Endothelial cell (in vitro differentiated cells): ENCODE results near the gene KIF23. TPM values are rescaled to one million over a fixed set of nuclear protein-coding genes. Genes with fewer than 3 reads are reported as not detected.

Experiments
- DNase-seq: peaks from one replicate; pipeline ENCODE4 v3.0.0; 2021; ENCODE audit warnings: low spot score
- H3K27ac Mint-ChIP-seq: one replicate; pipeline ENCODE4 v1.8.0; 2021; ENCODE audit warnings: mixed read lengths, inconsistent platforms; ENCODE audit not compliant: unreplicated experiment
- H3K27me3 Mint-ChIP-seq: one replicate; pipeline ENCODE4 v1.8.0; 2021; ENCODE audit warnings: mild to moderate bottlenecking, moderate library complexity, mixed read lengths, inconsistent platforms; ENCODE audit not compliant: unreplicated experiment
- H3K36me3 Mint-ChIP-seq: one replicate; pipeline ENCODE4 v1.8.0; 2021; ENCODE audit warnings: mild to moderate bottlenecking, low read depth, mixed read lengths, inconsistent platforms; ENCODE audit not compliant: unreplicated experiment
- H3K4me1 Mint-ChIP-seq: one replicate; pipeline ENCODE4 v1.8.0; 2021; ENCODE audit warnings: mild to moderate bottlenecking, mixed read lengths, inconsistent platforms; ENCODE audit not compliant: unreplicated experiment
- H3K4me3 Mint-ChIP-seq: one replicate; pipeline ENCODE4 v1.8.0; 2021; ENCODE audit warnings: mild to moderate bottlenecking, mixed read lengths, inconsistent platforms; ENCODE audit not compliant: unreplicated experiment
- H3K9me3 Mint-ChIP-seq: one replicate; pipeline ENCODE4 v1.8.0; 2021; ENCODE audit warnings: mixed read lengths, inconsistent platforms; ENCODE audit not compliant: unreplicated experiment
- CTCF ChIP-seq: fragments of 200-600 bp; sonication (generic); IDR thresholded peaks from one replicate; pipeline ENCODE4 v1.5.0; 2021; ENCODE audit warnings: antibody characterized with exemption; ENCODE audit not compliant: unreplicated experiment
- total RNA-seq: library from RNA; stranded (reverse); fragmentation: NEBNext Ultra II Directional; extraction: Animal tissue kit (Norgen Biotek cat#: 25700); gene quantifications from one replicate; pipeline ENCODE4 v1.2.1, GENCODE V29; 2021; ENCODE audit not compliant: unreplicated experiment

The KIF23 gene
- total RNA-seq, 1 donor from 2014 or later = 9.5 TPM

GRCh38 chr15:69474291-69474690 is 60.1 kb downstream of the KIF23 start:
- no peaks in the 10 kb centered on the region for H3K9me3 Mint-ChIP-seq
- no peaks in the 10 kb centered on the region for H3K27me3 Mint-ChIP-seq
- no peak for TF ChIP-seq CTCF
- H3K36me3 Mint-ChIP-seq = no peaks in the 10 kb centered on the region
- no peak overlapping the region for H3K27ac Mint-ChIP-seq
- H3K4me1 Mint-ChIP-seq = peaks cover 6% of the 10 kb centered on the region
- H3K4me3 Mint-ChIP-seq = no peak overlapping the region
- DNase-seq = no peak

- TF ChIP-seq CTCF = peak; percentile 31
- H3K27me3 Mint-ChIP-seq = no peaks in the 10 kb centered on the region
- H3K9me3 Mint-ChIP-seq = peaks cover 3% of the 10 kb centered on the region
- H3K27ac Mint-ChIP-seq = no peak overlapping the region
- H3K36me3 Mint-ChIP-seq = peaks cover 4% of the 10 kb centered on the region
- H3K4me1 Mint-ChIP-seq = peaks cover 6% of the 10 kb centered on the region
- peak; percentile 17 for DNase-seq
- no peak overlapping the region for H3K4me3 Mint-ChIP-seq
These were observed 60.8 kb downstream of the KIF23 start for GRCh38 chr15:69474846-69475455.

DNA sequence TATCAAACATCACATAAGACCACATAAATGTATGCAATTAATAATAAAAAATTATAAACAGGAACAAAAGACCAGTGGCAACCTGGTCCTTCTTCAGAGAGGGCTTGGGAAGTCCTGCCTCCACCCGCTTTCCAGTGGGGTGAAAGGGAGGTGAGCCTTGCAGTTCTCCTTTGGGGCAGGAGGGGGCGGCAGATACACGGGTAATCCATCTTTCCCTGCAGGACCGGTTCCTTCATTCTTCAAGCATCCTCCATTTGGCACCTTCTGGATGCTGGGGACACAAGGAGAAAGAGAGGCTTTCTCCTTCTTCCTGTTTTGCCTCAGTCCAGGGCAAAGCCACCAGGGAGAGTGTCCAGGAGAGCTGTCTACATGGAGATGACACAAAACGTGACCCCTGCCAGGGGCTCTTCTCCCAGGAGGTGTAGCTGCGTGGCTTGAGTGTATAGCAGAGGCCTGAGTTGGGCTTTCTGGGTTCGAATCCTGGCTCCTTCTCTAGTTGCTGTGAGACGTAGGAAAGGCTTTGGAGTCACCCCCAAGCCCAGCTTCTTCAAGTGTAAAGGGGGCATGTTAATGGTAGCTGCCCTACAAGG is 61.7 kb downstream of the KIF23 start:
- peak; percentile 85 for DNase-seq
- H3K36me3 Mint-ChIP-seq = peaks cover 4% of the 10 kb centered on the region
- TF ChIP-seq CTCF = peak; percentile 92
- H3K4me3 Mint-ChIP-seq = no peak overlapping the region
- H3K27ac Mint-ChIP-seq = no peak overlapping the region
- peaks cover 3% of the 10 kb centered on the region for H3K9me3 Mint-ChIP-seq
- peaks cover 6% of the 10 kb centered on the region for H3K4me1 Mint-ChIP-seq
- H3K27me3 Mint-ChIP-seq = no peaks in the 10 kb centered on the region

GRCh38 chr15:69476704-69477473 is 62.7 kb downstream of the KIF23 start:
- no peak for TF ChIP-seq CTCF
- no peak overlapping the region for H3K4me3 Mint-ChIP-seq
- peaks cover 3% of the 10 kb centered on the region for H3K9me3 Mint-ChIP-seq
- no peak for DNase-seq
- peaks cover 4% of the 10 kb centered on the region for H3K36me3 Mint-ChIP-seq
- H3K4me1 Mint-ChIP-seq = peaks cover 6% of the 10 kb centered on the region
- no peaks in the 10 kb centered on the region for H3K27me3 Mint-ChIP-seq
- no peak overlapping the region for H3K27ac Mint-ChIP-seq
